HG03064 (cell line): ENCODE measurements around the gene CTDP1.
"Not testable (repeated sequence)": the region's sequence is repeated elsewhere in the genome, so short reads cannot be mapped to it uniquely, and the experiment has no call there.

Experiments used
- ATAC-seq: cut with Tn5 transposase; IDR thresholded peaks from one replicate; pipeline ENCODE4 v1.9.1; 2021; ENCODE audit warnings: low read depth; ENCODE audit not compliant: unreplicated experiment

Gene CTDP1

GRCh38 chr18:79719478-79720358 lies 40.1 kb downstream of the CTDP1 start:
- ATAC-seq = not testable (repeated sequence)

- no peak for ATAC-seq
Observed at GRCh38 chr18:79720359-79720733, 40.7 kb downstream of the CTDP1 start.

- ATAC-seq = no peak
Observed at GRCh38 chr18:79723036-79723435, 43.4 kb downstream of the CTDP1 start.

GRCh38 chr18:79723628-79724027 lies 44.0 kb downstream of the CTDP1 start:
- no peak for ATAC-seq

- ATAC-seq = no peak
Observed at GRCh38 chr18:79724299-79725080, 44.9 kb downstream of the CTDP1 start.

- ATAC-seq = no peak
Observed at GRCh38 chr18:79725486-79725885, 45.9 kb downstream of the CTDP1 start.

GRCh38 chr18:79726721-79727120 lies 47.1 kb downstream of the CTDP1 start:
- no peak for ATAC-seq

- no peak for ATAC-seq
Observed at GRCh38 chr18:79727211-79727610, 47.6 kb downstream of the CTDP1 start.

- no peak for ATAC-seq
Observed at GRCh38 chr18:79728931-79729586, 49.5 kb downstream of the CTDP1 start.

GRCh38 chr18:79729611-79730010 lies 50.0 kb downstream of the CTDP1 start:
- no peak for ATAC-seq

- ATAC-seq = no peak
Observed at GRCh38 chr18:79730804-79731203, 51.2 kb downstream of the CTDP1 start.

GRCh38 chr18:79731881-79732720 lies 52.5 kb downstream of the CTDP1 start:
- ATAC-seq = not testable (repeated sequence)

GRCh38 chr18:79732721-79733025 lies 53.1 kb downstream of the CTDP1 start:
- no peak for ATAC-seq

GRCh38 chr18:79733135-79733701 lies 53.6 kb downstream of the CTDP1 start:
- no peak for ATAC-seq

- ATAC-seq = no peak
Observed at GRCh38 chr18:79733986-79734770, 54.6 kb downstream of the CTDP1 start.

- ATAC-seq = no peak
Observed at GRCh38 chr18:79735071-79735980, 55.7 kb downstream of the CTDP1 start.

GRCh38 chr18:79736230-79736629 lies 56.6 kb downstream of the CTDP1 start:
- no peak for ATAC-seq

- no peak for ATAC-seq
Observed at GRCh38 chr18:79736846-79737245, 57.2 kb downstream of the CTDP1 start.
